BLaER1 (cell line): ENCODE results near the gene LSM4.
A peak's percentile ranks its signal among the peaks of the same experiment; 100 is the strongest.

Source experiments
- H3K27ac ChIP-seq: shearing (Covaris generic); formaldehyde crosslinking; 2 replicates; pipeline ENCODE4 v1.8.1; 2022
- H3K27me3 ChIP-seq: shearing (Covaris generic); formaldehyde crosslinking; 2 replicates; pipeline ENCODE4 v1.8.1; 2022
- H3K36me3 ChIP-seq: shearing (Covaris generic); formaldehyde crosslinking; 2 replicates; pipeline ENCODE4 v1.8.1; 2022
- H3K4me1 ChIP-seq: shearing (Covaris generic); formaldehyde crosslinking; 2 replicates; pipeline ENCODE4 v1.8.1; 2022
- H3K4me2 ChIP-seq: shearing (Covaris generic); formaldehyde crosslinking; 2 replicates; pipeline ENCODE4 v1.8.1; 2022
- H3K4me3 ChIP-seq: shearing (Covaris generic); formaldehyde crosslinking; 2 replicates; pipeline ENCODE4 v1.8.1; 2022
- H3K9ac ChIP-seq: shearing (Covaris generic); formaldehyde crosslinking; 2 replicates; pipeline ENCODE4 v1.8.1; 2022
- H3K9me3 ChIP-seq: shearing (Covaris generic); formaldehyde crosslinking; 2 replicates; pipeline ENCODE4 v1.8.1; 2022
- H4K20me1 ChIP-seq: shearing (Covaris generic); formaldehyde crosslinking; 2 replicates; pipeline ENCODE4 v1.8.1; 2022
- Cebpa-rat ChIP-seq: shearing (Covaris generic); IDR thresholded peaks from 2 replicates; pipeline ENCODE4 v1.8.1; 2022

The LSM4 gene

GRCh38 chr19:18340990-18341868 is 18.4 kb upstream of the LSM4 start:
- Histone ChIP-seq H4K20me1 (no peaks in the 10 kb centered on the region), H3K4me3 (peak overlapping the region; percentile 87), H3K27me3 (no peaks in the 10 kb centered on the region), H3K4me1 (peaks cover 32% of the 10 kb centered on the region), H3K27ac (peak overlapping the region; percentile 65), H3K36me3 (no peaks in the 10 kb centered on the region; the same call in 1 of the 2 replicates), H3K4me2 (peak overlapping the region; percentile 97), H3K9me3 (no peaks in the 10 kb centered on the region), H3K9ac (peak overlapping the region; percentile 78)
- no peak for TF ChIP-seq Cebpa-rat

- TF ChIP-seq Cebpa-rat, result no peak
- no peaks in the 10 kb centered on the region for H4K20me1 ChIP-seq
- no peaks in the 10 kb centered on the region for H3K9me3 ChIP-seq
- H3K4me2 ChIP-seq, result peak within 1 kb of the TSS; percentile 97
- H3K4me3 ChIP-seq, result peak within 1 kb of the TSS; percentile 87
- peak within 1 kb of the TSS; percentile 65 for H3K27ac ChIP-seq
- H3K36me3 ChIP-seq, result no peaks in the 10 kb centered on the region; the same call in 1 of the 2 replicates
- H3K4me1 ChIP-seq, result peaks cover 33% of the 10 kb centered on the region
- H3K9ac ChIP-seq, result peak within 1 kb of the TSS; percentile 78
- no peaks in the 10 kb centered on the region for H3K27me3 ChIP-seq
These were observed 17.5 kb upstream of the LSM4 start, which contains the start of gene PGPEP1 for GRCh38 chr19:18340190-18340989. Gene PGPEP1, plus strand, starts transcription at chr19:18340598. Its CDS starts 84 bp downstream, at chr19:18340682.

GRCh38 chr19:18339723-18340122 is 16.8 kb upstream of the LSM4 start:
- Histone ChIP-seq H3K4me1 (peaks cover 33% of the 10 kb centered on the region), H3K9me3 (no peaks in the 10 kb centered on the region), H3K9ac (no peak overlapping the region), H3K27me3 (no peaks in the 10 kb centered on the region), H3K4me2 (peak overlapping the region; percentile 97), H3K27ac (no peak overlapping the region), H3K4me3 (peak overlapping the region; percentile 87; the same call in 1 of the 2 replicates), H3K36me3 (no peaks in the 10 kb centered on the region; the same call in 1 of the 2 replicates), H4K20me1 (no peaks in the 10 kb centered on the region)
- no peak for TF ChIP-seq Cebpa-rat

- Histone ChIP-seq H3K4me3 (no peak overlapping the region), H3K4me1 (peaks cover 33% of the 10 kb centered on the region), H4K20me1 (no peaks in the 10 kb centered on the region), H3K4me2 (no peak overlapping the region), H3K27me3 (no peaks in the 10 kb centered on the region), H3K9me3 (no peaks in the 10 kb centered on the region), H3K27ac (no peak overlapping the region), H3K36me3 (no peaks in the 10 kb centered on the region; the same call in 1 of the 2 replicates), H3K9ac (no peak overlapping the region)
- no peak for TF ChIP-seq Cebpa-rat
These were observed 15.7 kb upstream of the LSM4 start for GRCh38 chr19:18338541-18338940.

- Histone ChIP-seq H4K20me1 (no peaks in the 10 kb centered on the region), H3K27ac (no peak overlapping the region), H3K9ac (0 out of 2 replicates have a peak overlapping the region, but pooled peaks have one; percentile 8), H3K36me3 (no peaks in the 10 kb centered on the region), H3K4me2 (peak overlapping the region; percentile 32), H3K9me3 (no peaks in the 10 kb centered on the region), H3K4me3 (no peak overlapping the region), H3K27me3 (no peaks in the 10 kb centered on the region), H3K4me1 (peaks cover 20% of the 10 kb centered on the region)
- TF ChIP-seq Cebpa-rat, result no peak
These were observed 13.2 kb upstream of the LSM4 start for GRCh38 chr19:18336121-18336520.

- Histone ChIP-seq H3K27me3 (no peaks in the 10 kb centered on the region), H3K27ac (no peak overlapping the region), H3K36me3 (no peaks in the 10 kb centered on the region), H3K4me3 (no peak overlapping the region), H3K4me2 (no peak overlapping the region), H4K20me1 (no peaks in the 10 kb centered on the region), H3K9me3 (no peaks in the 10 kb centered on the region), H3K4me1 (peaks cover 15% of the 10 kb centered on the region), H3K9ac (no peak overlapping the region)
- no peak for TF ChIP-seq Cebpa-rat
These were observed 10.8 kb upstream of the LSM4 start for GRCh38 chr19:18333680-18334079.

GRCh38 chr19:18332917-18333530 is 10.1 kb upstream of the LSM4 start:
- no peaks in the 10 kb centered on the region for H3K9me3 ChIP-seq
- H3K4me3 ChIP-seq, result no peak overlapping the region
- no peak for TF ChIP-seq Cebpa-rat
- no peaks in the 10 kb centered on the region for H3K27me3 ChIP-seq
- no peaks in the 10 kb centered on the region for H4K20me1 ChIP-seq
- H3K27ac ChIP-seq, result no peak overlapping the region
- peaks cover 20% of the 10 kb centered on the region for H3K4me1 ChIP-seq
- no peaks in the 10 kb centered on the region for H3K36me3 ChIP-seq
- H3K9ac ChIP-seq, result no peak overlapping the region
- H3K4me2 ChIP-seq, result no peak overlapping the region

GRCh38 chr19:18330868-18331267 is 8.0 kb upstream of the LSM4 start:
- Histone ChIP-seq H3K4me3 (no peak overlapping the region), H3K36me3 (no peaks in the 10 kb centered on the region), H3K27me3 (no peaks in the 10 kb centered on the region), H3K9ac (no peak overlapping the region), H3K9me3 (no peaks in the 10 kb centered on the region), H3K27ac (no peak overlapping the region), H3K4me2 (peak overlapping the region; percentile 11), H4K20me1 (no peaks in the 10 kb centered on the region), H3K4me1 (peaks cover 17% of the 10 kb centered on the region)
- no peak for TF ChIP-seq Cebpa-rat

- 0 out of 2 replicates have a peak overlapping the region, but pooled peaks have one; percentile 49 for H3K27ac ChIP-seq
- no peaks in the 10 kb centered on the region for H3K36me3 ChIP-seq
- H3K4me3 ChIP-seq, result peak overlapping the region; percentile 50
- no peaks in the 10 kb centered on the region for H3K9me3 ChIP-seq
- no peaks in the 10 kb centered on the region for H3K27me3 ChIP-seq
- peaks cover 19% of the 10 kb centered on the region for H3K4me1 ChIP-seq
- H4K20me1 ChIP-seq, result no peaks in the 10 kb centered on the region
- peak overlapping the region; percentile 84 for H3K4me2 ChIP-seq
- TF ChIP-seq Cebpa-rat, result no peak
- no peak overlapping the region for H3K9ac ChIP-seq
These were observed 6.1 kb upstream of the LSM4 start for GRCh38 chr19:18329035-18329376.
